Ishikawa (cell line): ENCODE results near the gene SPNS3.

Experiments
- CEBPB ChIP-seq: IDR thresholded peaks from 2 replicates; pipeline ENCODE4 v1.6.1; 2012
- CREB1 ChIP-seq: IDR thresholded peaks from 2 replicates; pipeline ENCODE4 v1.6.1; 2012; ENCODE audit warnings: low read depth
- EGR1 ChIP-seq: IDR thresholded peaks from 2 replicates; pipeline ENCODE4 v1.6.1; 2012
- EP300 ChIP-seq: IDR thresholded peaks from 2 replicates; pipeline ENCODE4 v1.6.1; 2012; ENCODE audit warnings: borderline replicate concordance
- FOXM1 ChIP-seq: IDR thresholded peaks from 2 replicates; pipeline ENCODE4 v1.6.1; 2012; ENCODE audit warnings: low read depth, borderline replicate concordance
- MAX ChIP-seq: IDR thresholded peaks from 2 replicates; pipeline ENCODE4 v1.6.1; 2012
- NFIC ChIP-seq: IDR thresholded peaks from 2 replicates; pipeline ENCODE4 v1.6.1; 2012
- RAD21 ChIP-seq: IDR thresholded peaks from 2 replicates; pipeline ENCODE4 v1.6.1; 2012; ENCODE audit warnings: low read depth
- REST ChIP-seq: IDR thresholded peaks from 2 replicates; pipeline ENCODE4 v1.6.1; 2012; ENCODE audit warnings: low read depth, mild to moderate bottlenecking
- TAF1 ChIP-seq: IDR thresholded peaks from 2 replicates; pipeline ENCODE4 v1.6.1; 2012; ENCODE audit warnings: low read depth, mild to moderate bottlenecking
- TCF12 ChIP-seq: IDR thresholded peaks from 2 replicates; pipeline ENCODE4 v1.6.1; 2012; ENCODE audit warnings: low read depth
- TEAD4 ChIP-seq: IDR thresholded peaks from 2 replicates; pipeline ENCODE4 v1.6.1; 2012
- USF1 ChIP-seq: IDR thresholded peaks from 2 replicates; pipeline ENCODE4 v1.6.1; 2012
- YY1 ChIP-seq: IDR thresholded peaks from 2 replicates; pipeline ENCODE4 v1.6.1; 2012; ENCODE audit warnings: low read depth
- ZBTB7A ChIP-seq: IDR thresholded peaks from 2 replicates; pipeline ENCODE4 v1.6.1; 2012; ENCODE audit warnings: low read depth

The SPNS3 gene

DNA sequence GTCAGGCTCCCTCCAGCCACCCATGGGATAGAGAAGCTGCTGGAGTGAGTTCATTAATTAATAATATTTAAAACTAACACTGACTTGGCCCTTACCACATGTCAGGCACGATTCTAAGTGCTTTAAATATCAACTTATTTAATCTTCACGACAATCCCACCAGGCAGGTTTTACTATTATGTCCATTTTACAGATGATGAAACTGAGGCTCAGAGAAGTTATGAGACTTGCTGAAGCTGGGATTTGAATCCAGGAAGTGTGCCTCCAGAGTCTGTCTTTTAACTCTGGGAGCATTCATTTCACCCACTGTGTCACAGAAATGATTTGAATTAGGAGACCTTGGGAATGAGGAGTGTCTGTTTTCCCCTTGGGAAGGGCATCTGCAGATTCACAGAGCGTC lies 8.8 kb downstream of the SPNS3 start:
- no peak for TF ChIP-seq TCF12
- no peak for TF ChIP-seq ZBTB7A
- TF ChIP-seq CEBPB = no peak
- TF ChIP-seq FOXM1 = no peak
- TF ChIP-seq RAD21 = no peak
- no peak for TF ChIP-seq CREB1
- TF ChIP-seq REST = no peak
- TF ChIP-seq NFIC = no peak
- no peak for TF ChIP-seq YY1
- TF ChIP-seq MAX = no peak

GRCh38 chr17:4443476-4443875 lies 9.7 kb downstream of the SPNS3 start:
- no peak for TF ChIP-seq CREB1
- no peak for TF ChIP-seq USF1
- TF ChIP-seq EP300 = no peak
- no peak for TF ChIP-seq CEBPB
- TF ChIP-seq YY1 = no peak
- TF ChIP-seq RAD21 = no peak
- TF ChIP-seq ZBTB7A = no peak
- no peak for TF ChIP-seq TAF1
- no peak for TF ChIP-seq EGR1
- TF ChIP-seq FOXM1 = no peak
- no peak for TF ChIP-seq MAX
- no peak for TF ChIP-seq REST
- no peak for TF ChIP-seq TCF12
- no peak for TF ChIP-seq TEAD4
- TF ChIP-seq NFIC = no peak

DNA sequence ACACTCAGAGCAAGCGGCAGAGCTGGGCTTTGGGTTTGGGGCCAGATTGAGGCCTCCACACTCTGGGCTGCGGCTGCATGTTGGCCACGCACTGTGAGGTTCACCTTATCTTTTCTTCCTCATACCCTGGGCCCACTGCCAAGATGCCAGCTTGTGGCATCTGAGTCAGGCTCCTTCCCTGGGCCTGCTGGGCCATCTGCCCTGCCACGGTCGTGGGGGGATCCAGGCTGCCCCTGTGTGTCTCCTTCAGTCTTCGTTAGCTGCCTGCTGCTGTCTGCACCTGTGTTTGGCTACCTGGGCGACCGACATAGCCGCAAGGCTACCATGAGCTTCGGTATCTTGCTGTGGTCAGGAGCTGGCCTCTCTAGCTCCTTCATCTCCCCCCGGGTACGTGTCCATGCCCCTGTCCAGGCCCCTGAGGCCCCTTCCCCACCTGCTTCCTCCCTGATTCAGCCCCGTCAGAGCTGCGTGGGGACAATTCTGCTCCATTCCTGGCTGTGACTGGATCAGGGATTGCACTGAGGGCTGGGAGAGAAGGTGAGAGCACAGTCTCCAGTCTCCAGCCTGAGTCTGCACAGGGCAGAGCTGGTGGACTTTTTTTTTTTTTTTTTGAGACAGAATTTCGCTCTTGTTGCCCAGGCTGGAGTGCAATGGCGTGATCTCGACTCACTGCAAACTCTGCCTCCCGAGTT lies 11.2 kb downstream of the SPNS3 start:
- TF ChIP-seq CEBPB (no peak), CREB1 (no peak), TCF12 (no peak), YY1 (no peak), EP300 (no peak), REST (no peak), FOXM1 (no peak), MAX (no peak), EGR1 (no peak), NFIC (no peak), TAF1 (no peak), ZBTB7A (no peak), USF1 (no peak), RAD21 (no peak), TEAD4 (no peak)

- no peak for TF ChIP-seq TEAD4
- TF ChIP-seq TAF1 = no peak
- no peak for TF ChIP-seq EP300
- TF ChIP-seq CREB1 = no peak
- no peak for TF ChIP-seq EGR1
- TF ChIP-seq FOXM1 = no peak
- TF ChIP-seq ZBTB7A = no peak
- TF ChIP-seq USF1 = no peak
- TF ChIP-seq TCF12 = no peak
These were observed 12.0 kb downstream of the SPNS3 start for GRCh38 chr17:4445731-4446130.
